Bone marrow (tissue), 2 donors: ENCODE data around the gene UBE4B.

Source experiments
- DNase-seq, 2 donors: peaks; one replicate each; lab custom pipeline; 2025; lab: John Stamatoyannopoulos, UW

UBE4B gene

DNA sequence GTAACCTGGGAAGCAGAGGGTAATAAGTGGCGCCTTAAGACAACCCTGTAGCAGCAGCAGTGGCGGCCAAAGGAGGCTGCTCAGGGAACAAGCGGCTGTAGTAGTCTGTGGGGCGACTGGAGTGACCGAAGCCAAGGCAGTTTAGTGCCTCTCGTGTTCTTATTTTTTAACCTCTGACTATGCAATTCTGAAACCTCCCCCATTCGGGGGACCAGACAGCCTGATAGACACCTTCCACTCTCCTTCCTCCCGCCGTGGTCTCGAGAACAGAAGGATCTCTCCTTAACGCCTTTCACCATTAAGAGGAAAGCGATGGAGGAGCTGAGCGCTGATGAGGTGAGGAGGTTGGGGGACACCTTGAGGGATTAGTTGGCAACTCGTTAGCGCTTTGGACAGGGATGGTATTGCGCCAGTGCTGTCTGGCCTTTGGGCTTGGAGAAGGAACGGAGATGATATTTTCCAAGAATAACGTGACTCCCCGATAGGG is 644 bp downstream of the UBE4B start:
- DNase-seq, result peak; percentile 7 to 34

GRCh38 chr1:10042746-10043145 is 10.0 kb downstream of the UBE4B start:
- DNase-seq, result no peak

- DNase-seq, result no peak
Observed at GRCh38 chr1:10045480-10046355, 13.0 kb downstream of the UBE4B start.

GRCh38 chr1:10046356-10047085 is 13.8 kb downstream of the UBE4B start:
- no peak for DNase-seq

GRCh38 chr1:10048601-10049000 is 15.8 kb downstream of the UBE4B start:
- no peak for DNase-seq

- DNase-seq, result no peak
Observed at GRCh38 chr1:10050611-10051010, 17.9 kb downstream of the UBE4B start.

GRCh38 chr1:10051656-10052055 is 18.9 kb downstream of the UBE4B start:
- DNase-seq, result no peak

GRCh38 chr1:10052347-10052746 is 19.6 kb downstream of the UBE4B start:
- DNase-seq, result no peak

- no peak for DNase-seq
Observed at GRCh38 chr1:10054465-10054864, 21.7 kb downstream of the UBE4B start.

GRCh38 chr1:10056599-10056987 is 23.8 kb downstream of the UBE4B start:
- no peak for DNase-seq

GRCh38 chr1:10057343-10057742 is 24.6 kb downstream of the UBE4B start:
- no peak for DNase-seq

DNA sequence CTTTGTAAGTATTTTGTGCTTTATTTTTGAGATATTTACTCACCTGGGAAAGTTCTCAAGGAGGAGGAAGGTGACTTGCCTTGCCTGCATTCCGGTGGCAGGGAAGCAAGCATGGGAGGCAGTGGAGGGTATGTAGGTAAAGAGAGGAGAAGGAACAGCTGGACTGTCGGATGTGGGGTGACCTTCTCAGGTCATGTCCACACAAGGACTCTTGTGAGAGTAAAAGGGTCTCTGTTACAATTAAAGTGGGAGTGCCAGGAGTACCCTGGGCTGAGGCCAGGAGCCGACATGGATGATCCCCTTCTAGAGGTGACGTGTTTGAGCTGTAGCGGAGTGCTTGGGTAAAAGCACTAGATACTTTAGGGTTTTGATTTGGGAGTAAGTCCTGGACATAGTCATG is 25.0 kb downstream of the UBE4B start:
- DNase-seq, result no peak

DNA sequence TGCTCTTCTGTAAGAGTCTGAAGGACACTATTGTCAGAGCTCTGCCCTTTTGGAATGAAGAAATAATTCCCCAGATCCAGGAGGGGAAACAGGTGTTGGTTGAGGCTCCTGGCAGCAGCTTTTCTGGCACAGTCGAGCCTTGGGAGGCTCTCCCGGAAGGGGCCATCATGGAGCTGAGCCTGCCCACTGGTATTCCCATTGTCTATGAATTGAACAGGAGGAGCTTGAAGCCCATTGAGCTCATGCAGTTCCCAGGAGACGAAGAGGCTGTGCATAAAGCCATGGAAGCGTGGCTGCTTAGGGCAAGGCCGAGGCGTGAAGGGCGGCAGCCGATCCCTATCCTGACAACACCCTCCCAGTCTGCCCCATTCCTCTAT is 26.6 kb downstream of the UBE4B start:
- no peak for DNase-seq

DNA sequence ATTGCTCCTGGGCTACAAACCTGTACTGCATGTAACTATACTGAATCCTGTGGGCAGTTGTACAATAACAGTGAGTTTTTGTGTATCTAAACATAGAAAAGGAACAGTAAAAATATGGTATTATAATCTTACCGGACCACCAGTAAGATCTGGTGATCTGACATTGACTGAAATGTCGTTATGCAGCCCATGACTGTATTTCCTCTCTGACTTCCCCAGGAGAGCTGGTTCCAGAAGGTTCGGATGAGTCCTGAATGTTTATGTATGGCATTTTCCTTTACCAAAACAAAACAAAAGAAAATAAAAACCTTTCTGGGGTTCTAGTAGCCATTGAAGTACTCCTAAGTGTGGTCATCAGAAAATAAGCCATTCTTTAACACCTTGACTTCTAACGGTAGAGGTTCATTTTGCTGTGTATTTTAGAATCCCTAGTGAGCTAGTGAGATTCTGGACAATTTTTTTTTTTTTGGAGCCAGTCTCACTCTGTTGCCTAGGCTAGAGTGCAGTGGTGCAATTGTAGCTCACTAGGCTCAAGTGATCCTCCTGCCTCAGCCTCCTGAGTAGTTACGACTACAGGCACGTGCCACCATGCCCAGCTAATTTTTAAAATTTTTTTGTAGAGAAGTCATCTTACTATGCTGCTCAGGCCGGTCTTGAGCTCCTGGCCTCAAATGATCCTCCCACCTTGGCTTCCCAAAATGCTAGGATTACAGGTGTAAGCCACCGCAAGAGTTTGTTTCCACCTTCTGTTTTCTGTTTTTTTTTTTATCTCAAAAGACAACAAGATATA is 27.7 kb downstream of the UBE4B start:
- DNase-seq, result no peak

- DNase-seq, result no peak
Observed at GRCh38 chr1:10061276-10061675, 28.5 kb downstream of the UBE4B start.

- DNase-seq, result no peak
Observed at GRCh38 chr1:10063878-10064277, 31.1 kb downstream of the UBE4B start.

- DNase-seq, result peak in 1 of 2 donors; percentile 17
Observed at GRCh38 chr1:10064416-10065343, 31.9 kb downstream of the UBE4B start.

DNA sequence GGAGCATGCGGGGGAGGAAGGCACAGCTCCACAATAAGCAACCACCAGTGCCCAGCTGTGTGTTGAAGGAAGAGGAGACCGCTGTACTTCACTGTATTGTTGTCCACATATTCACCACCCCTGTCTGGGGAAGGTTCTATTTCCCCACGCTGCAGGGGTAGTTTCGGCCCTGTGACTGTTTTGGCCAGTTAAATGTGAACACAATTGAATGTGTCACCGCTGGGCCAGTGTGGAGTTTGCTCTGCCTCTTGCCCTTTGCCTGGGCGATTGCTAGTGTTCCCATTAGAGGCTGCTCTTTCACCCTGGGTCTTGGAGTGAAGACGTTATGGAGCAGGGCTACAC is 32.6 kb downstream of the UBE4B start:
- DNase-seq, result no peak

- no peak for DNase-seq
Observed at GRCh38 chr1:10065760-10066159, 33.0 kb downstream of the UBE4B start.

- DNase-seq, result no peak
Observed at GRCh38 chr1:10068605-10069294, 36.0 kb downstream of the UBE4B start.

GRCh38 chr1:10070206-10070605 is 37.4 kb downstream of the UBE4B start:
- DNase-seq, result no peak
